Panc1 (cell line): ENCODE data around the gene ITK. TPM values are rescaled to one million over a fixed set of nuclear protein-coding genes. Genes with fewer than 3 reads are reported as not detected.

Experiments
- ATAC-seq: fragments of 200-7000 bp; cut with Tn5 transposase; 2 replicates; pipeline ENCODE4 v1.9.1; 2020; ENCODE audit warnings: mild to moderate bottlenecking, moderate library complexity
- BruUV-seq: library from RNA; stranded (reverse); fragments of 400-500 nt; replicated peaks from 2 replicates; lab custom pipeline; 2021; lab: Mats Ljungman, UMichigan
- CTCF ChIA-PET: fragments of 300-600 bp; sonication (Branson Sonifier 250); formaldehyde crosslinking; loops from one replicate; lab custom pipeline; 2022; ENCODE audit warnings: antibody characterized with exemption; lab: Charles Lee
- POLR2A ChIA-PET: fragments of 300-600 bp; sonication (Branson Sonifier 250); formaldehyde crosslinking; loops from one replicate; lab custom pipeline; 2022; ENCODE audit warnings: antibody characterized with exemption; lab: Charles Lee
- DNase-seq: peaks from one replicate; pipeline ENCODE4 v3.0.0-alpha.2; 2010; ENCODE audit warnings: low read depth, low spot score
- H3K27ac ChIP-seq: 2 replicates; pipeline ENCODE4 v1.5.1; 2011; ENCODE audit warnings: mild to moderate bottlenecking, low read length, inconsistent platforms
- H3K27me3 ChIP-seq: fragments of 200-500 bp; sonication (Bioruptor generic); 2 replicates; pipeline ENCODE4 v1.6.0; 2014; ENCODE audit warnings: low read length, inconsistent platforms; ENCODE audit not compliant: control insufficient read depth, insufficient read depth
- H3K36me3 ChIP-seq: fragments of 200-500 bp; sonication (Bioruptor generic); 2 replicates; pipeline ENCODE4 v1.5.1; 2014; ENCODE audit warnings: inconsistent platforms, mild to moderate bottlenecking, low read length, moderate library complexity; ENCODE audit not compliant: control insufficient read depth, insufficient read depth
- H3K4me1 ChIP-seq: 2 replicates; pipeline ENCODE4 v1.5.1; 2011; ENCODE audit warnings: inconsistent platforms, mild to moderate bottlenecking, low read length, moderate library complexity; ENCODE audit not compliant: control insufficient read depth, insufficient read depth
- H3K4me3 ChIP-seq, 2 experiments: 2 replicates each; pipeline ENCODE4 v1.5.1; 2011 to 2012; ENCODE audit warnings: low read depth in 2 of 2, low read length in 2 of 2, mild to moderate bottlenecking in 2 of 2, inconsistent platforms in 1 of 2, moderate library complexity in 1 of 2
- H3K9me3 ChIP-seq: fragments of 200-500 bp; sonication (Bioruptor generic); 2 replicates; pipeline ENCODE4 v1.5.1; 2014; ENCODE audit warnings: low read depth, mild to moderate bottlenecking, inconsistent platforms, low read length, moderate library complexity; ENCODE audit not compliant: control insufficient read depth, insufficient read depth
- POLR2AphosphoS5 ChIP-seq: IDR thresholded peaks from 2 replicates; pipeline ENCODE4 v1.6.1; 2012; ENCODE audit warnings: mild to moderate bottlenecking, low read depth, low read length, moderate library complexity
- SIN3A ChIP-seq: IDR thresholded peaks from 2 replicates; pipeline ENCODE4 v1.6.1; 2012; ENCODE audit warnings: low read depth, mild to moderate bottlenecking, low read length, moderate library complexity, borderline replicate concordance; ENCODE audit not compliant: insufficient read depth
- TCF7L2 ChIP-seq: IDR thresholded peaks from 2 replicates; pipeline ENCODE4 v1.6.1; 2011; ENCODE audit warnings: mild to moderate bottlenecking, low read depth, low read length, inconsistent platforms
- in situ Hi-C: cut with HindIII; loops from 2 replicates; pipeline ENCODE4 v1.10.0; 2016; ENCODE audit warnings: low sequenced_read_pairs, low pct_unique_long_range_greater_than_20kb
- intact Hi-C: fragments of 100-400 bp; cut with micrococcal nuclease; formaldehyde crosslinking; loops from one replicate; pipeline ENCODE4 v1.10.0; 2022; ENCODE audit not compliant: unreplicated experiment
- total RNA-seq: library from RNA; stranded (reverse); gene quantifications from one replicate; pipeline ENCODE4 v1.2.1, GENCODE V29; 2021; ENCODE audit not compliant: unreplicated experiment
- TF ChIP-seq, protein P1 (sequence below): fragments of 450-650 bp; IDR thresholded peaks from 2 replicates; pipeline ENCODE4 v1.5.1; 2017; ENCODE audit warnings: mild to moderate bottlenecking
- TF ChIP-seq, protein P2 (sequence below), 2 experiments: IDR thresholded peaks; 2 replicates each; pipeline ENCODE4 v1.6.1; 2011 to 2012; ENCODE audit warnings: low read depth in 2 of 2, control low read depth in 1 of 2, low read length in 1 of 2, mild to moderate bottlenecking in 1 of 2, moderate library complexity in 1 of 2; ENCODE audit not compliant: insufficient read depth in 1 of 2

ITK gene
- total RNA-seq, 1 experiment from 2014 or later: 0.26 TPM

DNA sequence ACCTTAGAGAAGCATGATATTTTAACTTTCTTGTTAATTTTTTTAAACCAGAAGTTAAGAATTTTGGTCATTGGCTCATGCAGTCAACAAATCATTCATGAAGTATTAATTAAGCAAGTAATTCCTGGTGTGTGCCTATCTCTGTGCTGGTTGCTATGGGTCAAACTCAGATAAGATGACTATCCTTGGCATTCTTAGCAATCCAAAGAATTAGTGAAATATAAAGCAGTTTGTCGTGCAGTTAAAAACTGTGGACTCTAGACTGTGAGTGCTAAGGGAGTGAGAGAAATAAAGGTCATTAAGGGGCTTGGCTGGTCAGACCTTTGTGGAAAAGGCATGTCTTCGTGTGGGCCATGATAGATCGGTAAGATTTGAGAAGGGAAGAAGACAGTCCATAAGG, 90.1 kb downstream of the ITK start:
- no TSS peak for BruUV-seq
- H3K36me3 ChIP-seq: no peaks in the 10 kb centered on the region; the same call in 1 of the 2 replicates
- ChIA-PET POLR2A (no interaction called here), CTCF (no interaction called here)
- DNase-seq (no peak), ATAC-seq (no peak)
- no peak overlapping the region for H3K27ac ChIP-seq
- intact Hi-C loops (no loop called here), in situ Hi-C loops (no loop called here)
- no peaks in the 10 kb centered on the region for H3K9me3 ChIP-seq
- H3K27me3 ChIP-seq: peaks cover 2% of the 10 kb centered on the region
- H3K4me1 ChIP-seq: no peaks in the 10 kb centered on the region
- no peak overlapping the region for H3K4me3 ChIP-seq
- TF ChIP-seq SIN3A (no peak), TCF7L2 (no peak), POLR2AphosphoS5 (no peak)
- TF ChIP-seq, protein P1, sequence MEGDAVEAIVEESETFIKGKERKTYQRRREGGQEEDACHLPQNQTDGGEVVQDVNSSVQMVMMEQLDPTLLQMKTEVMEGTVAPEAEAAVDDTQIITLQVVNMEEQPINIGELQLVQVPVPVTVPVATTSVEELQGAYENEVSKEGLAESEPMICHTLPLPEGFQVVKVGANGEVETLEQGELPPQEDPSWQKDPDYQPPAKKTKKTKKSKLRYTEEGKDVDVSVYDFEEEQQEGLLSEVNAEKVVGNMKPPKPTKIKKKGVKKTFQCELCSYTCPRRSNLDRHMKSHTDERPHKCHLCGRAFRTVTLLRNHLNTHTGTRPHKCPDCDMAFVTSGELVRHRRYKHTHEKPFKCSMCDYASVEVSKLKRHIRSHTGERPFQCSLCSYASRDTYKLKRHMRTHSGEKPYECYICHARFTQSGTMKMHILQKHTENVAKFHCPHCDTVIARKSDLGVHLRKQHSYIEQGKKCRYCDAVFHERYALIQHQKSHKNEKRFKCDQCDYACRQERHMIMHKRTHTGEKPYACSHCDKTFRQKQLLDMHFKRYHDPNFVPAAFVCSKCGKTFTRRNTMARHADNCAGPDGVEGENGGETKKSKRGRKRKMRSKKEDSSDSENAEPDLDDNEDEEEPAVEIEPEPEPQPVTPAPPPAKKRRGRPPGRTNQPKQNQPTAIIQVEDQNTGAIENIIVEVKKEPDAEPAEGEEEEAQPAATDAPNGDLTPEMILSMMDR: no peak
- TF ChIP-seq, protein P2, sequence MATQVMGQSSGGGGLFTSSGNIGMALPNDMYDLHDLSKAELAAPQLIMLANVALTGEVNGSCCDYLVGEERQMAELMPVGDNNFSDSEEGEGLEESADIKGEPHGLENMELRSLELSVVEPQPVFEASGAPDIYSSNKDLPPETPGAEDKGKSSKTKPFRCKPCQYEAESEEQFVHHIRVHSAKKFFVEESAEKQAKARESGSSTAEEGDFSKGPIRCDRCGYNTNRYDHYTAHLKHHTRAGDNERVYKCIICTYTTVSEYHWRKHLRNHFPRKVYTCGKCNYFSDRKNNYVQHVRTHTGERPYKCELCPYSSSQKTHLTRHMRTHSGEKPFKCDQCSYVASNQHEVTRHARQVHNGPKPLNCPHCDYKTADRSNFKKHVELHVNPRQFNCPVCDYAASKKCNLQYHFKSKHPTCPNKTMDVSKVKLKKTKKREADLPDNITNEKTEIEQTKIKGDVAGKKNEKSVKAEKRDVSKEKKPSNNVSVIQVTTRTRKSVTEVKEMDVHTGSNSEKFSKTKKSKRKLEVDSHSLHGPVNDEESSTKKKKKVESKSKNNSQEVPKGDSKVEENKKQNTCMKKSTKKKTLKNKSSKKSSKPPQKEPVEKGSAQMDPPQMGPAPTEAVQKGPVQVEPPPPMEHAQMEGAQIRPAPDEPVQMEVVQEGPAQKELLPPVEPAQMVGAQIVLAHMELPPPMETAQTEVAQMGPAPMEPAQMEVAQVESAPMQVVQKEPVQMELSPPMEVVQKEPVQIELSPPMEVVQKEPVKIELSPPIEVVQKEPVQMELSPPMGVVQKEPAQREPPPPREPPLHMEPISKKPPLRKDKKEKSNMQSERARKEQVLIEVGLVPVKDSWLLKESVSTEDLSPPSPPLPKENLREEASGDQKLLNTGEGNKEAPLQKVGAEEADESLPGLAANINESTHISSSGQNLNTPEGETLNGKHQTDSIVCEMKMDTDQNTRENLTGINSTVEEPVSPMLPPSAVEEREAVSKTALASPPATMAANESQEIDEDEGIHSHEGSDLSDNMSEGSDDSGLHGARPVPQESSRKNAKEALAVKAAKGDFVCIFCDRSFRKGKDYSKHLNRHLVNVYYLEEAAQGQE (IDR thresholded peaks at IDR 0.05; ENCODE audit: insufficient read depth in 1 of 2, low read depth in 2 of 2, low read length in 1 of 2): no peak

DNA sequence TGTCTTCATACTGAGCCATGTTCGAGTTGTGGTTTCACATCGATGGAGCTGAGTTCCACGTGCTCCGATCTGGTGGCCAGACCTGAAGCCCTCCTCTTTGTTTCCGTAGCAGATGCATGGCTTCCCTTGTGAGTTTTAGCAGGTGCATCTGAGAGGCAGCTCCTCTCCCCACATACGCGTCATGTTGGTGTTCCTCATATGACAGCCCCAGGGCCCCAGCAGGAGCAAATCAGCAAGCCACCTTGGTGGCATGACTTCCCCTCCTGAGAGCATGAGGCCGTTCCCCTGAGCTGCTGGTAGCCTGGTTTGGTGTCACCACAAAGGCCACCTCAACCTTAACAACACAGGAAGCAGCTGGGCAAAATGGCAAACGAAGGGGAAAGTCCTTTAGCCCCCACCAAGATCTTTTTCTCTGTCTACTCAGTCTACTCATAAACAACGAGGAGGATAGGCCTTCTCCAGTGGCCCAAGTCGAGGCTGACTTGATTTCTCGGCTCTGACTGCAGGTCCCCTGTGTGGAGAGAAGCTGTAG, 91.2 kb downstream of the ITK start:
- DNase-seq: no peak
- Histone ChIP-seq H3K36me3 (no peaks in the 10 kb centered on the region), H3K4me1 (no peaks in the 10 kb centered on the region), H3K9me3 (no peaks in the 10 kb centered on the region), H3K27me3 (peaks cover 4% of the 10 kb centered on the region; the same call in 1 of the 2 replicates), H3K4me3 (no peak overlapping the region), H3K27ac (no peak overlapping the region)
- intact Hi-C loops: no loop called here
- ATAC-seq: no peak
- TF ChIP-seq, protein P2 (IDR thresholded peaks at IDR 0.05; ENCODE audit: insufficient read depth in 1 of 2, low read depth in 2 of 2, low read length in 1 of 2): no peak
- BruUV-seq: no TSS peak
- ChIA-PET POLR2A (no interaction called here), CTCF (no interaction called here)
- in situ Hi-C loops: no loop called here
